Sigmoid colon (tissue), 7 donors: ENCODE measurements around the gene DCUN1D1. TPM values are rescaled to one million over a fixed set of nuclear protein-coding genes. Genes with fewer than 3 reads are reported as not detected.

Experiments
- DNase-seq: peaks from one replicate; pipeline ENCODE4 v3.0.0-alpha.2; 2019
- H3K27ac ChIP-seq, 4 donors: fragments of 200-600 bp; sonication (generic); one replicate each; pipeline ENCODE4 v1.5.1; 2016 to 2019; ENCODE audit warnings: mild to moderate bottlenecking in 1 of 4
- H3K27me3 ChIP-seq, 3 donors: fragments of 200-600 bp; sonication (generic); one replicate each; pipeline ENCODE4 v1.5.1; 2019; ENCODE audit warnings: mild to moderate bottlenecking in 1 of 3
- H3K36me3 ChIP-seq, 4 donors: fragments of 200-600 bp; sonication (generic); one replicate each; pipeline ENCODE4 v1.5.1; 2016 to 2019
- H3K4me1 ChIP-seq, 4 donors: fragments of 200-600 bp; sonication (generic); one replicate each; pipeline ENCODE4 v1.5.1; 2017 to 2019
- H3K4me3 ChIP-seq, 4 donors: fragments of 200-600 bp; sonication (generic); one replicate each; pipeline ENCODE4 v1.5.1; 2017 to 2019; ENCODE audit warnings: mild to moderate bottlenecking in 2 of 4, moderate library complexity in 1 of 4
- H3K9me3 ChIP-seq, 4 donors: fragments of 200-600 bp in 3 of 4; sonication (generic) in 3 of 4; one replicate each; pipeline versions ENCODE4 v1.5.1 to v1.6.1; 2013 to 2019
- EP300 ChIP-seq, 4 donors: sonication (generic); formaldehyde crosslinking; IDR thresholded peaks; one replicate each; pipeline ENCODE4 v1.6.1; 2017; ENCODE audit warnings: antibody characterized with exemption in 4 of 4
- POLR2A ChIP-seq, 2 donors: fragments of 450-650 bp; IDR thresholded peaks; one replicate each; pipeline ENCODE4 v1.6.1; 2016; ENCODE audit warnings: antibody characterized with exemption in 2 of 2, mild to moderate bottlenecking in 2 of 2, moderate library complexity in 2 of 2
- POLR2AphosphoS5 ChIP-seq, 4 donors: sonication (generic); formaldehyde crosslinking; IDR thresholded peaks; one replicate each; pipeline ENCODE4 v1.6.1; 2017; ENCODE audit warnings: antibody characterized with exemption in 4 of 4
- WGBS, 2 donors: extraction: QIAGEN DNeasy Blood & Tissue Kit; methylation state at CpG; one replicate each; pipeline ENCODE4 v1.1.7; 2013; 5-methylcytosine and 5-hydroxymethylcytosine counted together
- intact Hi-C: fragments of 100-400 bp; cut with DNase I; formaldehyde crosslinking; loops from one replicate; pipeline ENCODE4 v1.15.1; 2023
- polyA plus RNA-seq, 3 donors: library from polyadenylated mRNA; stranded (reverse); fragments of 200-250 nt; gene quantifications; one replicate each; pipeline ENCODE4 v1.2.3, GENCODE V29; 2013
- total RNA-seq, 4 donors: library from RNA; depleted of rRNA; stranded (reverse); fragments of >200 nt; gene quantifications; one replicate each; pipeline ENCODE4 v1.1.0, GENCODE V29; 2016
- TF ChIP-seq, protein P1 (sequence below), 4 experiments: fragments of 450-650 bp in 3 of 4; fragments of 200-600 bp in 1 of 4; IDR thresholded peaks; one replicate each; pipeline ENCODE4 v1.5.1; 2016 to 2019; ENCODE audit warnings: antibody characterized with exemption in 4 of 4, mild to moderate bottlenecking in 3 of 4, moderate library complexity in 2 of 4
- donor health status: healthy with polysubstance abuse.
- donor health status: Bipolar disorder and iron deficiency.
- donor health status: healthy.

The DCUN1D1 gene
- total and polyA plus RNA-seq, 7 donors: 9.4 to 47.1 (median 41.0) TPM

DNA sequence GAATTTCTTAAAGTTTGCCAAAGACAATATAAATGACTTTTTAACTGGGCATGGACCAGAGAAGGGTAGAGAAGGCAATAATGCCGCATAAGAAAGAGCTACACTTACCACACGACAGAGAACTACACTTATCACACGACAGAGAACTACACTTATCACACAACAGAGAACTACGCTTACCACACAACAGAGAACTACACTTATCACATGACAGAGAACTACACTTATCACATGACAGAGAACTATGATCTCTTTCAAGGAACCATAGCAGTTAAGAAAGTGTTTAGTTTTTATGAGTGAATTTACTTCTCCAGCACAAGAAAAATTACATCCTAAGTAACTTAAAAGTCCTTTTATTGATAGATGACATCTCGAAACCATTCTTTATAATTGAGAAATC is 32.0 kb downstream of the DCUN1D1 start:
- H3K4me1 ChIP-seq: peaks cover 0 to 3% (median 0%) of the 10 kb centered on the region in 4 donors

DNA sequence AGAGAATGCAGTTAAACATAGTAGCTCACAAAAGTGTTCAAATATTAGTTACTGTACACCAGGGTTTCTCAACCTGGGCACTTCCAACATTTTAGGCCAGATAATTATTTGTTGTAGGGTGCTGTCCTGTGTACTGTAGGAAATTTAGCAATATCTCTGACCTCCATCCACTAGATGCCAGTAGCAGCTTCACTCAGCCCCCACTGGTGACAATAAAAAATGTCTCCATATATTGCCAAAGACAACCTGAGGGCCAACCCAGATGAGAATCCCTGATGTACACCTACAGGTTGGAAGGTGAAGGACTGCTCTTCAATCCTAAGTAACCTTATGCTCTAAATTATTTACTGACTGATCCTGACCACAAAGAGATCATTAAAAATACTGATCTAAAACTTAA is 32.5 kb downstream of the DCUN1D1 start:
- intact Hi-C loops: no loop called here
- no peak overlapping the region for H3K27ac ChIP-seq
- H3K9me3 ChIP-seq: no peaks in the 10 kb centered on the region
- H3K4me3 ChIP-seq: no peak overlapping the region
- no peaks in the 10 kb centered on the region for H3K27me3 ChIP-seq
- peaks cover 0 to 3% (median 0%) of the 10 kb centered on the region in 4 donors for H3K4me1 ChIP-seq
- no peak for TF ChIP-seq POLR2AphosphoS5 (IDR thresholded peaks at IDR 0.05)
- TF ChIP-seq POLR2A (IDR thresholded peaks at IDR 0.05): no peak
- TF ChIP-seq, protein P1, sequence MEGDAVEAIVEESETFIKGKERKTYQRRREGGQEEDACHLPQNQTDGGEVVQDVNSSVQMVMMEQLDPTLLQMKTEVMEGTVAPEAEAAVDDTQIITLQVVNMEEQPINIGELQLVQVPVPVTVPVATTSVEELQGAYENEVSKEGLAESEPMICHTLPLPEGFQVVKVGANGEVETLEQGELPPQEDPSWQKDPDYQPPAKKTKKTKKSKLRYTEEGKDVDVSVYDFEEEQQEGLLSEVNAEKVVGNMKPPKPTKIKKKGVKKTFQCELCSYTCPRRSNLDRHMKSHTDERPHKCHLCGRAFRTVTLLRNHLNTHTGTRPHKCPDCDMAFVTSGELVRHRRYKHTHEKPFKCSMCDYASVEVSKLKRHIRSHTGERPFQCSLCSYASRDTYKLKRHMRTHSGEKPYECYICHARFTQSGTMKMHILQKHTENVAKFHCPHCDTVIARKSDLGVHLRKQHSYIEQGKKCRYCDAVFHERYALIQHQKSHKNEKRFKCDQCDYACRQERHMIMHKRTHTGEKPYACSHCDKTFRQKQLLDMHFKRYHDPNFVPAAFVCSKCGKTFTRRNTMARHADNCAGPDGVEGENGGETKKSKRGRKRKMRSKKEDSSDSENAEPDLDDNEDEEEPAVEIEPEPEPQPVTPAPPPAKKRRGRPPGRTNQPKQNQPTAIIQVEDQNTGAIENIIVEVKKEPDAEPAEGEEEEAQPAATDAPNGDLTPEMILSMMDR (IDR thresholded peaks at IDR 0.05): no peak
- no peak for TF ChIP-seq EP300 (IDR thresholded peaks at IDR 0.05)
- no peak for DNase-seq
- peaks cover 0 to 35% (median 7%) of the 10 kb centered on the region in 4 donors for H3K36me3 ChIP-seq

More for the DNA sequence above, 32.0 kb downstream of the DCUN1D1 start:
- Histone ChIP-seq H3K27ac (no peak overlapping the region), H3K27me3 (no peaks in the 10 kb centered on the region), H3K9me3 (no peaks in the 10 kb centered on the region), H3K36me3 (peaks cover 0 to 35% (median 7%) of the 10 kb centered on the region in 4 donors), H3K4me3 (no peak overlapping the region)
- DNase-seq: no peak
- intact Hi-C loops: no loop called here
- TF ChIP-seq POLR2A (IDR thresholded peaks at IDR 0.05) (no peak), EP300 (IDR thresholded peaks at IDR 0.05) (no peak), POLR2AphosphoS5 (IDR thresholded peaks at IDR 0.05) (no peak)
- TF ChIP-seq, protein P1 (IDR thresholded peaks at IDR 0.05): no peak
- WGBS, 2 donors: 92 to 95% methylated on average over 5 of the region's 5 CpGs

DNA sequence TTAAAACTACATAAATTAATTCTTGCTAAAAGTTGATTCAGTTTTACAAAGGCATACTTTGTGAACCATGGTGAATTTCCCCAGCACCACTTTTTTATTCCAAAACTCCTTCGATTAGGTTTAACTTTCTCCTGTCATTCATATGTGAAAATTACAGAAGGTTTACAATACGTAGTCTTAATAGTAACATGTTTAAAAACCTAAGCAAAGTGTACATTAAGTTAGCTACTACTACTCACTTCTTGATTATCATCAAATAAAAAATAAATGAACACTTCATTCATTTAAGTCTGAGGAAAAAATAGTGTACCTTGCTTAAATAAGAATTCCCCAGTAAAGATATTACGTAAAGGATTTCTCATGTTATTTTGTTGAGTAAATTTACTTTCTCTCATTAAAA is 38.6 kb downstream of the DCUN1D1 start:
- intact Hi-C loops: no loop called here
- no peak overlapping the region for H3K27ac ChIP-seq
- no peaks in the 10 kb centered on the region for H3K4me1 ChIP-seq
- H3K9me3 ChIP-seq: no peaks in the 10 kb centered on the region
- H3K27me3 ChIP-seq: no peaks in the 10 kb centered on the region
- no peak for TF ChIP-seq EP300 (IDR thresholded peaks at IDR 0.05)
- TF ChIP-seq POLR2A (IDR thresholded peaks at IDR 0.05): no peak
- TF ChIP-seq, protein P1 (IDR thresholded peaks at IDR 0.05): no peak
- no peak for TF ChIP-seq POLR2AphosphoS5 (IDR thresholded peaks at IDR 0.05)
- peaks cover 0 to 24% (median 5%) of the 10 kb centered on the region in 4 donors for H3K36me3 ChIP-seq
- no peak overlapping the region for H3K4me3 ChIP-seq
- no peak for DNase-seq
- 95 to 96% methylated on average over 3 of the region's 3 CpGs for WGBS, 2 donors

DNA sequence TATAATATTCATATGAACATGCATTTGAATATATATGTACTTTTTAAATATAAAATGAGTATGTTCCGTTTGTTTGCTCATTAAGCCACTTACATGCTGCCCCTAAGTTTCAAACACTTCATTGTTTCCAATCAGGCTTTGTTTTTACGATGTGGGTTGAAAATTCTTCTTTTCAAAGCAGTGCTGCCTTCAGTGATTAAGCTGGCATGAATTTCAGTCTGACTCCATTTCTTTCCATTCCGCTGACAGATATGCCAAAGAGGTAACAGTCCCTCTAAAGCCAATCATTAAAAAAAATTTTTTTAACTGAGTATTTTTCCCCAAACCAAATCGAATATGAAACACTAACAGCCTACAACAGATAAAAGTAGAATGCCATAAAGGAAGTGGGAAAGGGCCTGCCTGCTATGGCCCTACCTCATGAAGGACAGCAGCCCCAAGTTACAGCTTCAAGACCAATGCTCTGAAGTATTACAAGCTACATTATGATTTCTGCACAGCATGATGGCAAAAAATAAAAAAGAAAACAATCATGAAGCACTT is 40.0 kb downstream of the DCUN1D1 start:
- DNase-seq: no peak
- no peaks in the 10 kb centered on the region for H3K9me3 ChIP-seq
- H3K27me3 ChIP-seq: no peaks in the 10 kb centered on the region
- H3K4me1 ChIP-seq: no peaks in the 10 kb centered on the region
- no peak for TF ChIP-seq POLR2A (IDR thresholded peaks at IDR 0.05)
- TF ChIP-seq, protein P1 (IDR thresholded peaks at IDR 0.05): no peak
- TF ChIP-seq POLR2AphosphoS5 (IDR thresholded peaks at IDR 0.05): no peak
- TF ChIP-seq EP300 (IDR thresholded peaks at IDR 0.05): no peak
- no peak overlapping the region for H3K27ac ChIP-seq
- peaks cover 0 to 11% (median 0%) of the 10 kb centered on the region in 4 donors for H3K36me3 ChIP-seq
- WGBS, 2 donors: 89 to 90% methylated on average over 4 of the region's 4 CpGs
- H3K4me3 ChIP-seq: no peak overlapping the region
- intact Hi-C loops: no loop called here
